Measurements from ENCODE around the gene COG7. TPM values are rescaled to one million over a fixed set of nuclear protein-coding genes. Genes with fewer than 3 reads are reported as not detected.
"Not testable (repeated sequence)": the region's sequence is repeated elsewhere in the genome, so short reads cannot be mapped to it uniquely, and the experiment has no call there.

COG7 gene
- total RNA-seq, 2 donors from 2014 or later: 19.5 to 43.5 TPM

DNA sequence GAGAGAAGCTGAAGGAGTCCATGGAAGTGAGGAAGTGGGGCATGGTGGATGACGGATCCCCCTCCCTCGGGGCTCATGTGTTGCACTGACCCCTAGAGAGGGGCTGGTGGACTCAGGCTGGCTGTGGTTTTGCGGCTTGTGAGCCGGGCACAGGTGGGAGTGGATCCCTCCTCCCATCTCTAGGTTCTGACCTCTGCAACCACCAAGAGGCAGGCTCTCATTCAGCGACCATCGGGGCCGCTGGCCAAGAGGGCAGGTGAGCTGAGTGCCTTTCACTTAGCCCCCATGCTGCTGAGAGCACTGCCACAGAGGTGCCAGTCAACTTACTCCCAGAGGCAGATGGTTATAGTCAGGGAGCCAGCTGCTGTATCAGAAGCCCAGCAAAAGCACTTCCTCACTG is 83.6 kb downstream of the COG7 start:
- DNase-seq (no peak), ATAC-seq (no peak)
- Histone ChIP-seq H3K9me3 (no peaks in the 10 kb centered on the region), H3K4me1 (peaks cover 17% of the 10 kb centered on the region), H3K27ac (no peak overlapping the region), H3K4me3 (no peak overlapping the region), H3K36me3 (replicated peaks in 1 of 2; ENCODE audit: insufficient read depth in 1 of 2, low read depth in 2 of 2) (no peaks in the 10 kb centered on the region), H3K27me3 (no peaks in the 10 kb centered on the region)
- intact Hi-C loops (cut with DNase I): no loop called here
- WGBS, 2 donors: 51 to 87% methylated on average over 3 to 7 of the region's 7 CpGs
- TF ChIP-seq, protein P1, sequence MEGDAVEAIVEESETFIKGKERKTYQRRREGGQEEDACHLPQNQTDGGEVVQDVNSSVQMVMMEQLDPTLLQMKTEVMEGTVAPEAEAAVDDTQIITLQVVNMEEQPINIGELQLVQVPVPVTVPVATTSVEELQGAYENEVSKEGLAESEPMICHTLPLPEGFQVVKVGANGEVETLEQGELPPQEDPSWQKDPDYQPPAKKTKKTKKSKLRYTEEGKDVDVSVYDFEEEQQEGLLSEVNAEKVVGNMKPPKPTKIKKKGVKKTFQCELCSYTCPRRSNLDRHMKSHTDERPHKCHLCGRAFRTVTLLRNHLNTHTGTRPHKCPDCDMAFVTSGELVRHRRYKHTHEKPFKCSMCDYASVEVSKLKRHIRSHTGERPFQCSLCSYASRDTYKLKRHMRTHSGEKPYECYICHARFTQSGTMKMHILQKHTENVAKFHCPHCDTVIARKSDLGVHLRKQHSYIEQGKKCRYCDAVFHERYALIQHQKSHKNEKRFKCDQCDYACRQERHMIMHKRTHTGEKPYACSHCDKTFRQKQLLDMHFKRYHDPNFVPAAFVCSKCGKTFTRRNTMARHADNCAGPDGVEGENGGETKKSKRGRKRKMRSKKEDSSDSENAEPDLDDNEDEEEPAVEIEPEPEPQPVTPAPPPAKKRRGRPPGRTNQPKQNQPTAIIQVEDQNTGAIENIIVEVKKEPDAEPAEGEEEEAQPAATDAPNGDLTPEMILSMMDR (IDR thresholded peaks at IDR 0.05): no peak

DNA sequence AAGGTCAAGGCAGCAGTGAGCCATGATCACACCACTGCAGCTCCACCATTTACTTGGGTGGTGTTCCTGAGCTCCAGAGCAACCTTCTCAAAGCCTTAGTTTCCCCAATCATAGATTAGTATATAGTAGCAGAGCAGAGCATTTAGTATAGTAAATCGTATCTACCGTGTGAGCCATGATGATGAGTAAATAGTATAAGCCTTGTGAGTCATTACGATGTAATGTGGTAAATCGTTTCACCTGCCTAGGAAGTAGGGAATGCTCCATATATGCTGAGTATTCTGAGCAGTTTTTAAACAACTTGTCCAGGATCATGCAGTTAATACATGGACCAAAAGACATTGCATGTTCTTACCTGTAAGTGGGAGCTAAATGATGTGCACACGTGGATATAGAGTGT is 84.5 kb downstream of the COG7 start:
- Histone ChIP-seq H3K4me1 (peaks cover 25% of the 10 kb centered on the region), H3K36me3 (replicated peaks in 1 of 2; ENCODE audit: insufficient read depth in 1 of 2, low read depth in 2 of 2) (no peaks in the 10 kb centered on the region), H3K27me3 (no peaks in the 10 kb centered on the region), H3K9me3 (no peaks in the 10 kb centered on the region), H3K27ac (no peak overlapping the region), H3K4me3 (no peak overlapping the region)
- no peak for DNase-seq
- intact Hi-C loops (cut with DNase I): no loop called here
- no peak for ATAC-seq
- TF ChIP-seq, protein P1 (IDR thresholded peaks at IDR 0.05): no peak
- TF ChIP-seq POLR2A (IDR thresholded peaks at IDR 0.05): no peak
- 62 to 73% methylated on average over 5 of the region's 5 CpGs for WGBS, 2 donors

DNA sequence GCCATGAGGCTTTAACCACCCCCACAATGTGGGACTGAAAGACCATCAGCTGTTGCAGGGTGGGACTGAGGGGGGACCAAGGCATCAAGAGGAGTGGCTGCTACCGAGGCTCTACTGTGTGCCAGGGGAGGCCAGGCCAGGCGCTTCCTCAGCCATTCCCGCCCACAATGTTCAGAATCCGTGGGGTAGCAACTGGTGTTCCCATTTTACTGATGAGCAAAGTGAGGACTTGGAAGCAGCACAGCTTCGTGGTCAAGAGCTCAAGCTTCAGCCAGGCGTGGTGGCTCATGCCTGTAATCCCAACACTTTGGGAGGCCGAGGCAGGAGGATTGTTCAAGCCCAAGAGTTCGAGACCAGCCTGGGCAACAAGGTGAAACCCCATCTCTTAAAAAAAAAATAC is 85.0 kb downstream of the COG7 start:
- WGBS, 2 donors: 88 to 90% methylated on average over 8 of the region's 8 CpGs
- no peak for DNase-seq
- Histone ChIP-seq H3K4me3 (no peak overlapping the region), H3K36me3 (replicated peaks in 1 of 2; ENCODE audit: insufficient read depth in 1 of 2, low read depth in 2 of 2) (no peaks in the 10 kb centered on the region), H3K4me1 (peaks cover 30% of the 10 kb centered on the region), H3K27ac (no peak overlapping the region), H3K27me3 (no peaks in the 10 kb centered on the region), H3K9me3 (no peaks in the 10 kb centered on the region)
- no peak for ATAC-seq
- intact Hi-C loops (cut with DNase I): no loop called here
- TF ChIP-seq, protein P1 (IDR thresholded peaks at IDR 0.05): no peak
- no peak for TF ChIP-seq POLR2A (IDR thresholded peaks at IDR 0.05)

DNA sequence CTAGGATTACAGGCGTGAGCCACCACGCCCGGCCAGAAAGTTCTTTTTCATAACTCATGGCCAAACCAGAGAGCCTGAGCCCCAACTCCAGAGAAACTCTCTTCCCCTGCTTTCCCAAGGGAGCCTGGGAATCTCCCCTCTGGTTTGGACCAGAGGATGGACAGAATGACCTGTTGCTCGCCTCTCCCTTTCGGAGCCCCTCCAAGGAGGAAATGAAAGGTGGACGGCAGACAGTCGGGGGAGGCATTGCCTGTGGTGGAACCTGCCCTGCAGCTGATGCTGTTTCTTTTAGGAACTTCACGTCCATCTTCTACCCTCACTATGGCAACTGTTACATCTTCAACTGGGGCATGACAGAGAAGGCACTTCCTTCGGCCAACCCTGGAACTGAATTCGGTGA is 85.4 kb downstream of the COG7 start:
- H3K27me3 ChIP-seq: no peaks in the 10 kb centered on the region
- 83 to 94% methylated on average over 10 of the region's 10 CpGs for WGBS, 2 donors
- TF ChIP-seq, protein P1 (IDR thresholded peaks at IDR 0.05): no peak
- TF ChIP-seq POLR2A (IDR thresholded peaks at IDR 0.05): no peak
- no peak overlapping the region for H3K27ac ChIP-seq
- no peak overlapping the region for H3K4me3 ChIP-seq
- intact Hi-C loops (cut with DNase I): no loop called here
- H3K36me3 ChIP-seq (replicated peaks in 1 of 2; ENCODE audit: insufficient read depth in 1 of 2, low read depth in 2 of 2): no peaks in the 10 kb centered on the region
- H3K4me1 ChIP-seq: peaks cover 34% of the 10 kb centered on the region
- no peaks in the 10 kb centered on the region for H3K9me3 ChIP-seq
- ATAC-seq (no peak), DNase-seq (no peak)

DNA sequence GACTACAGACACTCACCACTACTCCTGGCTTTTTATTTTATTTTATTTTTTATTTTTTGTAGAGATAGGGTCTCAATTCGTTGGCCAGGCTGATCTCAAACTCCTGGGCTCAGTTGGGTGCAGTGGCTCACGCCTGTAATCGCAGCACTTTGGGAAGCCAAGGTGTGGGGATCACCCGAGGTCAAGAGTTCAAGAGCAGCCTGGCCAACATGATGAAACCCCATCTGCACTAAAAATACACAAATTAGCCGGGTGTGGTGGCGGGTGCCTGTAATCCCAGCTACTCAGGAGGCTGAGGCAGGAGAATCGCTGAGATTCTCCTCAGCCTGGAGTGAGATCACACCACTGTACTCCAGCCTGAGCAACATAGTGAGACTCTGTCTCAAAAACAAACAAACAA is 86.6 kb downstream of the COG7 start:
- 80 to 84% methylated on average over 7 of the region's 7 CpGs for WGBS, 2 donors
- H3K36me3 ChIP-seq (replicated peaks in 1 of 2; ENCODE audit: insufficient read depth in 1 of 2, low read depth in 2 of 2); H3K4me3 ChIP-seq; DNase-seq; H3K27me3 ChIP-seq; ATAC-seq; intact Hi-C loops (cut with DNase I); H3K9me3 ChIP-seq: not testable (repeated sequence)
- H3K27ac ChIP-seq: peak overlapping the region in 3 of 4 donors; percentile 51 to 62 (median 58)
- H3K4me1 ChIP-seq: peaks cover 37% of the 10 kb centered on the region

Measured in body of pancreas (tissue), 4 donors.